Stimulated activated CD4-positive, alpha-beta T cell treated with anti-CD3 and anti-CD28 coated beads, Interleukin-1b, Interleukin-23, amount 100 ng/mL, for 1 hour (primary cell): ENCODE results near the gene DHRS11.

ENCODE experiments used
- DNase-seq, 2 donors: peaks; one replicate each; pipeline ENCODE4 v3.0.0-alpha.2; 2020; ENCODE audit warnings: low read depth in 2 of 2

The DHRS11 gene

GRCh38 chr17:36650096-36650775 lies 58.6 kb downstream of the DHRS11 start:
- DNase-seq: no peak
